ENCODE measurements around the gene SHISA9. TPM values are rescaled to one million over a fixed set of nuclear protein-coding genes. Genes with fewer than 3 reads are reported as not detected.

Gene SHISA9
- total RNA-seq, 4 donors from 2014 or later: not detected

- in situ Hi-C loops (cut with MboI; ENCODE audit: low sequenced_read_pairs in 4 of 4) (loop anchor here in 1 of 4 donors (25.0 kb wide), 2 partner anchors 93 to 107 kb away; no protein-coding TSS in a partner anchor), intact Hi-C loops (cut with DNase I; ENCODE audit: low total_unique reads) (no loop called here)
- DNase-seq (no peak), ATAC-seq (no peak)
- TF ChIP-seq, protein P1, sequence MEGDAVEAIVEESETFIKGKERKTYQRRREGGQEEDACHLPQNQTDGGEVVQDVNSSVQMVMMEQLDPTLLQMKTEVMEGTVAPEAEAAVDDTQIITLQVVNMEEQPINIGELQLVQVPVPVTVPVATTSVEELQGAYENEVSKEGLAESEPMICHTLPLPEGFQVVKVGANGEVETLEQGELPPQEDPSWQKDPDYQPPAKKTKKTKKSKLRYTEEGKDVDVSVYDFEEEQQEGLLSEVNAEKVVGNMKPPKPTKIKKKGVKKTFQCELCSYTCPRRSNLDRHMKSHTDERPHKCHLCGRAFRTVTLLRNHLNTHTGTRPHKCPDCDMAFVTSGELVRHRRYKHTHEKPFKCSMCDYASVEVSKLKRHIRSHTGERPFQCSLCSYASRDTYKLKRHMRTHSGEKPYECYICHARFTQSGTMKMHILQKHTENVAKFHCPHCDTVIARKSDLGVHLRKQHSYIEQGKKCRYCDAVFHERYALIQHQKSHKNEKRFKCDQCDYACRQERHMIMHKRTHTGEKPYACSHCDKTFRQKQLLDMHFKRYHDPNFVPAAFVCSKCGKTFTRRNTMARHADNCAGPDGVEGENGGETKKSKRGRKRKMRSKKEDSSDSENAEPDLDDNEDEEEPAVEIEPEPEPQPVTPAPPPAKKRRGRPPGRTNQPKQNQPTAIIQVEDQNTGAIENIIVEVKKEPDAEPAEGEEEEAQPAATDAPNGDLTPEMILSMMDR (IDR thresholded peaks at IDR 0.05 in 4 of 5, conservative IDR thresholded peaks at IDR 0.05 in 1 of 5): no peak
- no peak for TF ChIP-seq POLR2A (IDR thresholded peaks at IDR 0.05)
- no peaks in the 10 kb centered on the region for H3K36me3 ChIP-seq
- no peak overlapping the region for H3K27ac ChIP-seq
- H3K9me3 ChIP-seq: no peaks in the 10 kb centered on the region
- no peak overlapping the region for H3K4me3 ChIP-seq
- no peaks in the 10 kb centered on the region for H3K4me1 ChIP-seq
- H3K27me3 ChIP-seq: no peaks in the 10 kb centered on the region
Observed at GRCh38 chr16:13030769-13031168, 129.4 kb downstream of the SHISA9 start.

- in situ Hi-C loops (cut with MboI; ENCODE audit: low sequenced_read_pairs in 4 of 4) (loop anchor here in 1 of 4 donors (25.0 kb wide), 2 partner anchors 96 to 104 kb away; no protein-coding TSS in a partner anchor), intact Hi-C loops (cut with DNase I; ENCODE audit: low total_unique reads) (no loop called here)
- TF ChIP-seq POLR2A (IDR thresholded peaks at IDR 0.05): no peak
- TF ChIP-seq, protein P1 (IDR thresholded peaks at IDR 0.05 in 4 of 5, conservative IDR thresholded peaks at IDR 0.05 in 1 of 5): no peak
- Histone ChIP-seq H3K9me3 (no peaks in the 10 kb centered on the region), H3K4me1 (no peaks in the 10 kb centered on the region), H3K27ac (no peak overlapping the region), H3K36me3 (no peaks in the 10 kb centered on the region), H3K4me3 (no peak overlapping the region), H3K27me3 (no peaks in the 10 kb centered on the region)
- ATAC-seq (no peak), DNase-seq (no peak)
Observed at GRCh38 chr16:13032911-13033310, 131.5 kb downstream of the SHISA9 start.

DNA sequence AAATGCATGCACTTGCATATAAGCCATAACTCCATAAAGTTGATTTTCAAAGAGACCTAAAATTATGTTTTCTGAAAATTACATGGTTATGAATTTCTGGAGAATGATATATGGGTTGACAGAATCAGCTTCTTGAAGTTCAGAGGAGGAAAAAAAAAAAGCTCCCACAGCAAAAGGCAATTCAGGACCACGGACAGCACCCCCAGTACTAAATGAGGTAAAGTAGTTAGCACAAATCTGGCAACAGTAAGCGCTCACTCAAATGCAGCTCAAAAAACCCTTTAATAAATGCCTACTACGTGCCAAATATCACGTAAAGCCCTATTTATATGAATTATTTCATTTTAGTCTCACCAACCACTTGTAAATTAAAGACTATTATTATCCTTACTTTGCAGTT lies 135.2 kb downstream of the SHISA9 start:
- ATAC-seq (no peak), DNase-seq (no peak)
- intact Hi-C loops (cut with DNase I; ENCODE audit: low total_unique reads): no loop called here
- H3K27me3 ChIP-seq: no peaks in the 10 kb centered on the region
- H3K9me3 ChIP-seq: no peaks in the 10 kb centered on the region
- H3K27ac ChIP-seq: no peak overlapping the region
- H3K36me3 ChIP-seq: no peaks in the 10 kb centered on the region
- no peak overlapping the region for H3K4me3 ChIP-seq
- TF ChIP-seq POLR2A (IDR thresholded peaks at IDR 0.05): no peak
- TF ChIP-seq, protein P1 (IDR thresholded peaks at IDR 0.05 in 4 of 5, conservative IDR thresholded peaks at IDR 0.05 in 1 of 5): no peak
- in situ Hi-C loops (cut with MboI; ENCODE audit: low sequenced_read_pairs in 4 of 4): loop anchor here in 1 of 4 donors (25.0 kb wide), 2 partner anchors 99 to 101 kb away; no protein-coding TSS in a partner anchor
- no peaks in the 10 kb centered on the region for H3K4me1 ChIP-seq

DNA sequence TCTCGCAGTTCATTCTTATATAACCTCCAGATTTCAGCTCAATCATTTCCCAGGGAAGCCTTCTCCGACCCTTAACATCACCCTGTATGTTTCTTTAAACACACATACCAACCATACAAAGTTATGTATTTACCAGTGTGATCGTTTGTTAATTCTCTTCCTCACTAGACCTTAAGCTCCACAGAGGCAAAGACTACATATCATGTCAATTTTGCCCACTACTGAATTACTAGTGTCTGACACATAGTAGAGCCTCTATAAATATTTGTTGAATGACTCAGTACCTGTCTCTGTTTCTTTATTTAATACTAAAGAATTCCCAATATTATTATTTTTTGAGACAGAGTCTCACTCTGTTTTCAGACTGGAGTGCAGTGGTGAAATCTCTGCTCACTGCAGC lies 137.2 kb downstream of the SHISA9 start:
- in situ Hi-C loops (cut with MboI; ENCODE audit: low sequenced_read_pairs in 4 of 4): loop anchor here in 1 of 4 donors (25.0 kb wide), 2 partner anchors 99 to 101 kb away; no protein-coding TSS in a partner anchor
- Histone ChIP-seq H3K9me3 (no peaks in the 10 kb centered on the region), H3K36me3 (no peaks in the 10 kb centered on the region), H3K27ac (no peak overlapping the region), H3K27me3 (no peaks in the 10 kb centered on the region), H3K4me3 (no peak overlapping the region), H3K4me1 (no peaks in the 10 kb centered on the region)
- DNase-seq: no peak
- intact Hi-C loops (cut with DNase I; ENCODE audit: low total_unique reads): no loop called here
- no peak for ATAC-seq
- no peak for TF ChIP-seq POLR2A (IDR thresholded peaks at IDR 0.05)
- TF ChIP-seq, protein P1 (IDR thresholded peaks at IDR 0.05 in 4 of 5, conservative IDR thresholded peaks at IDR 0.05 in 1 of 5): no peak

DNA sequence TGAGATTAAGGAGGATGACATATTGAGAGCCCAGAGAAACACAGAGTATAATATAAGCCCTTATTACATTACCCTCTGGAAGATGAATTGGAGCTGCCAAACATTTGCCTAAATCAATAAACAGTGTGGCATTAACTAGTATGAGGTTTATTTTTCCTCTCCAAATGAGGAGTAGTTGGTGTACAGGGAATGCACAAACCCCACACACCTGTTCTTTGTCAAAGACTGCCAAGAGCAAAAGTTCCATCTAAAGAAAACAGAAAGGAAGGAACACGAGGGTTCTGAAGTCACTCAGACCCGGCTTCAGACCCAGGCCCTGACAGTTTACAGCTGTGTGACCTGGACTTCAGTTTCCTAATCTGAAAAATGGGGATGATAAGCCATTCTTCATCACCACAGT lies 138.1 kb downstream of the SHISA9 start:
- no peaks in the 10 kb centered on the region for H3K9me3 ChIP-seq
- no peak for TF ChIP-seq POLR2A (IDR thresholded peaks at IDR 0.05)
- TF ChIP-seq, protein P1 (IDR thresholded peaks at IDR 0.05 in 4 of 5, conservative IDR thresholded peaks at IDR 0.05 in 1 of 5): no peak
- no peaks in the 10 kb centered on the region for H3K36me3 ChIP-seq
- H3K4me1 ChIP-seq: no peaks in the 10 kb centered on the region
- in situ Hi-C loops (cut with MboI; ENCODE audit: low sequenced_read_pairs in 4 of 4) (loop anchor here in 1 of 4 donors (25.0 kb wide), 2 partner anchors 98 to 102 kb away; no protein-coding TSS in a partner anchor), intact Hi-C loops (cut with DNase I; ENCODE audit: low total_unique reads) (no loop called here)
- no peak overlapping the region for H3K27ac ChIP-seq
- ATAC-seq: no peak
- no peaks in the 10 kb centered on the region for H3K27me3 ChIP-seq
- no peak overlapping the region for H3K4me3 ChIP-seq
- DNase-seq: no peak
